ENCODE data around the gene ZNF556. TPM values are rescaled to one million over a fixed set of nuclear protein-coding genes. Genes with fewer than 3 reads are reported as not detected.

ZNF556 gene
- total RNA-seq, 2 experiments from 2014 or later = 0.09 TPM; not detected in 1

DNA sequence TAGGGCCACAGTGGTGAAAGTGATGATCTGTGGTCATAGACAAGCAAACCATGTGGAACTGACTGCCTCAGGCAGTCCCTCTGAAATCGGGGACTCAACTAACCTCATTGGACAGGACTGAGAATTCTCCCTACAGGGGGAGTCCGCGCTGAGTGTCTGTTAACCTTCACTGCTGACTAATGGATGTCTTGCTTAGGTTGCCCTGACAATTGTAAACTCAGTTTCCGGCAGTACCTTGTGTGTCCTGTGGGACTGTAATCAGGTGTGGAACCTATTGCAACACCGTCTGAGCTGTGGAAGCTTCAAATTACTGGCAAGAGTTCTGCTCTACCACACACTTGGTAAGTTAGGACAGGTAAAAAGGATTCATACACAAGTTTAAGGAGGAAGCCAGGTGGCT lies 55.9 kb downstream of the ZNF556 start:
- H3K79me2 ChIP-seq (ENCODE audit: insufficient read depth, low read depth, low read length) = no peaks in the 10 kb centered on the region
- H3K36me3 ChIP-seq (ENCODE audit: insufficient read depth, low read length) = peaks cover 22% of the 10 kb centered on the region
- POLR2A ChIA-PET = interaction anchor here (0.6 kb wide), 1 partner anchor 482 kb away, joined by 3 read pairs; no protein-coding TSS in a partner anchor
- no peak overlapping the region for H3K4me2 ChIP-seq (ENCODE audit: low read length)
- H3K4me1 ChIP-seq (ENCODE audit: insufficient read depth, low read length, poor library complexity, severe bottlenecking) = no peaks in the 10 kb centered on the region
- H3K9me3 ChIP-seq (ENCODE audit: low read length) = no peaks in the 10 kb centered on the region
- intact Hi-C loops (cut with micrococcal nuclease; ENCODE audit: unreplicated experiment) = no loop called here
- H3K27ac ChIP-seq (ENCODE audit: low read depth, low read length, poor library complexity, severe bottlenecking) = no peak overlapping the region
- no peaks in the 10 kb centered on the region for H4K20me1 ChIP-seq (ENCODE audit: insufficient read depth, low read length)
- no TSS peak for BruUV-seq (replicated peaks)
- H2AFZ ChIP-seq (ENCODE audit: low read length) = no peak overlapping the region
- no peak for DNase-seq (ENCODE audit: low spot score)
- H3K4me3 ChIP-seq (ENCODE audit: low read depth, low read length, poor library complexity, severe bottlenecking) = no peak overlapping the region
- no peaks in the 10 kb centered on the region for H3K9me2 ChIP-seq (ENCODE audit: insufficient read depth, low read length)
- no peak for TF ChIP-seq EZH2phosphoT487 (IDR thresholded peaks at IDR 0.05; ENCODE audit: borderline replicate concordance, low read depth, low read length)
- TF ChIP-seq, protein P1, sequence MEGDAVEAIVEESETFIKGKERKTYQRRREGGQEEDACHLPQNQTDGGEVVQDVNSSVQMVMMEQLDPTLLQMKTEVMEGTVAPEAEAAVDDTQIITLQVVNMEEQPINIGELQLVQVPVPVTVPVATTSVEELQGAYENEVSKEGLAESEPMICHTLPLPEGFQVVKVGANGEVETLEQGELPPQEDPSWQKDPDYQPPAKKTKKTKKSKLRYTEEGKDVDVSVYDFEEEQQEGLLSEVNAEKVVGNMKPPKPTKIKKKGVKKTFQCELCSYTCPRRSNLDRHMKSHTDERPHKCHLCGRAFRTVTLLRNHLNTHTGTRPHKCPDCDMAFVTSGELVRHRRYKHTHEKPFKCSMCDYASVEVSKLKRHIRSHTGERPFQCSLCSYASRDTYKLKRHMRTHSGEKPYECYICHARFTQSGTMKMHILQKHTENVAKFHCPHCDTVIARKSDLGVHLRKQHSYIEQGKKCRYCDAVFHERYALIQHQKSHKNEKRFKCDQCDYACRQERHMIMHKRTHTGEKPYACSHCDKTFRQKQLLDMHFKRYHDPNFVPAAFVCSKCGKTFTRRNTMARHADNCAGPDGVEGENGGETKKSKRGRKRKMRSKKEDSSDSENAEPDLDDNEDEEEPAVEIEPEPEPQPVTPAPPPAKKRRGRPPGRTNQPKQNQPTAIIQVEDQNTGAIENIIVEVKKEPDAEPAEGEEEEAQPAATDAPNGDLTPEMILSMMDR (conservative IDR thresholded peaks at IDR 0.05; ENCODE audit: low read length) = no peak
- CTCF ChIA-PET (ENCODE audit: unreplicated experiment) = no interaction called here

DNA sequence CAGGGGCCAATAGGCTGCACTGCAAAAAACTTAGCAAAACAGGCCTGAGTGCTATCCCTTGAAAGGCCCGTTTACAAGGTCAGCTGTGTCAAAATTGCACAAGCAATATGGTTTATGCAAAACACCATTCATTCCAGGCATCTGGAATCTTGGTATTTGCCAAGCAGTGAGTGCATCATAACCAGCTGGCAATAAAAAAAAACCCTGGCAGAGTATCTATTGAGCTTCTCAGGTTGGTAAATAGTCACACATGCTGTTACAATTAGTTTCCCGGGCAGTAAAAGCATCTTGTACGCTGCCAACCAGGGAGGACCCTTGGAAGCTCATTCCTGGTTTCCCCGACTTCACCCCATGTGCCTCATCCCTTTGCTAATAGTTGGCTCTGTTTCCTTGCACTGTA lies 56.4 kb downstream of the ZNF556 start:
- Histone ChIP-seq H3K36me3 (ENCODE audit: insufficient read depth, low read length) (peaks cover 17% of the 10 kb centered on the region), H3K4me1 (ENCODE audit: insufficient read depth, low read length, poor library complexity, severe bottlenecking) (no peaks in the 10 kb centered on the region), H3K4me2 (ENCODE audit: low read length) (no peak overlapping the region), H3K9me3 (ENCODE audit: low read length) (no peaks in the 10 kb centered on the region), H4K20me1 (ENCODE audit: insufficient read depth, low read length) (no peaks in the 10 kb centered on the region), H3K27ac (ENCODE audit: low read depth, low read length, poor library complexity, severe bottlenecking) (no peak overlapping the region), H3K4me3 (ENCODE audit: low read depth, low read length, poor library complexity, severe bottlenecking) (no peak overlapping the region), H3K79me2 (ENCODE audit: insufficient read depth, low read depth, low read length) (no peaks in the 10 kb centered on the region), H3K9me2 (ENCODE audit: insufficient read depth, low read length) (no peaks in the 10 kb centered on the region), H2AFZ (ENCODE audit: low read length) (no peak overlapping the region)
- intact Hi-C loops (cut with micrococcal nuclease; ENCODE audit: unreplicated experiment) = no loop called here
- TF ChIP-seq EZH2phosphoT487 (IDR thresholded peaks at IDR 0.05; ENCODE audit: borderline replicate concordance, low read depth, low read length) = no peak
- TF ChIP-seq, protein P1 (conservative IDR thresholded peaks at IDR 0.05; ENCODE audit: low read length) = no peak
- BruUV-seq (replicated peaks) = no TSS peak
- no peak for DNase-seq (ENCODE audit: low spot score)
- CTCF ChIA-PET (ENCODE audit: unreplicated experiment) = no interaction called here
- POLR2A ChIA-PET = interaction anchor here (0.6 kb wide), 2 partner anchors 199 to 556 kb away, joined by 3 to 4 read pairs; no protein-coding TSS in a partner anchor

GRCh38 chr19:2926341-2927031 lies 59.4 kb downstream of the ZNF556 start:
- Histone ChIP-seq H3K4me2 (ENCODE audit: low read length) (no peak overlapping the region), H3K4me1 (ENCODE audit: insufficient read depth, low read length, poor library complexity, severe bottlenecking) (no peaks in the 10 kb centered on the region), H2AFZ (ENCODE audit: low read length) (no peak overlapping the region), H3K36me3 (ENCODE audit: insufficient read depth, low read length) (0 out of 2 replicates have a peak, but pooled peaks cover 3% of the 10 kb centered on the region), H3K4me3 (ENCODE audit: low read depth, low read length, poor library complexity, severe bottlenecking) (no peak overlapping the region), H3K79me2 (ENCODE audit: insufficient read depth, low read depth, low read length) (no peaks in the 10 kb centered on the region), H4K20me1 (ENCODE audit: insufficient read depth, low read length) (no peaks in the 10 kb centered on the region), H3K27ac (ENCODE audit: low read depth, low read length, poor library complexity, severe bottlenecking) (no peak overlapping the region), H3K9me3 (ENCODE audit: low read length) (no peaks in the 10 kb centered on the region), H3K9me2 (ENCODE audit: insufficient read depth, low read length) (no peaks in the 10 kb centered on the region)
- no peak for DNase-seq (ENCODE audit: low spot score)
- ChIA-PET CTCF (ENCODE audit: unreplicated experiment) (no interaction called here), POLR2A (no interaction called here)
- BruUV-seq (replicated peaks) = no TSS peak
- intact Hi-C loops (cut with micrococcal nuclease; ENCODE audit: unreplicated experiment) = no loop called here
- TF ChIP-seq, protein P1 (conservative IDR thresholded peaks at IDR 0.05; ENCODE audit: low read length) = no peak
- TF ChIP-seq EZH2phosphoT487 (IDR thresholded peaks at IDR 0.05; ENCODE audit: borderline replicate concordance, low read depth, low read length) = no peak

Measured in OCI-LY7 (cell line).